ENCODE results near the gene COLQ.

COLQ gene

DNA sequence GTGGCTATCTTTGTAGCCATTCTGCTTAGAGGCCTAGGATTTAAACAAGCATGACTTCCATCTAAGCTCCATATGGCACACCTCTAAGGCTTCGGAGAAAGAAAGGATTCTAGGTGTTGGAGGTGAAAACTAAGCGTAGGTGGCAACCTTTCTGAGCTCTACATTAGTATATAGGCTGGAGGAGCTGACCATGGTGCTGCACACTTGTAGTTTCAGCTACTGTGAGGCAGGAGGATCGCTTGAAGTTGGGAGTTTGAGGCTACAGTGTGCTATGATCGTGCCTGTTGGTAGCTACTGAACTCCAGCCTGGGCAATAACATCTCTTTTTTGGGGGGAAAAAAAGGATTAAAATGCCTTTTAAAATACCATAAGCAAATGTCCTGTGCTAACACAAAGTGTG, 86.8 kb downstream of the COLQ start:
- TF ChIP-seq, protein P1, sequence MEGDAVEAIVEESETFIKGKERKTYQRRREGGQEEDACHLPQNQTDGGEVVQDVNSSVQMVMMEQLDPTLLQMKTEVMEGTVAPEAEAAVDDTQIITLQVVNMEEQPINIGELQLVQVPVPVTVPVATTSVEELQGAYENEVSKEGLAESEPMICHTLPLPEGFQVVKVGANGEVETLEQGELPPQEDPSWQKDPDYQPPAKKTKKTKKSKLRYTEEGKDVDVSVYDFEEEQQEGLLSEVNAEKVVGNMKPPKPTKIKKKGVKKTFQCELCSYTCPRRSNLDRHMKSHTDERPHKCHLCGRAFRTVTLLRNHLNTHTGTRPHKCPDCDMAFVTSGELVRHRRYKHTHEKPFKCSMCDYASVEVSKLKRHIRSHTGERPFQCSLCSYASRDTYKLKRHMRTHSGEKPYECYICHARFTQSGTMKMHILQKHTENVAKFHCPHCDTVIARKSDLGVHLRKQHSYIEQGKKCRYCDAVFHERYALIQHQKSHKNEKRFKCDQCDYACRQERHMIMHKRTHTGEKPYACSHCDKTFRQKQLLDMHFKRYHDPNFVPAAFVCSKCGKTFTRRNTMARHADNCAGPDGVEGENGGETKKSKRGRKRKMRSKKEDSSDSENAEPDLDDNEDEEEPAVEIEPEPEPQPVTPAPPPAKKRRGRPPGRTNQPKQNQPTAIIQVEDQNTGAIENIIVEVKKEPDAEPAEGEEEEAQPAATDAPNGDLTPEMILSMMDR (IDR thresholded peaks at IDR 0.05; ENCODE audit: insufficient read depth, low read depth, low read length, missing control alignments), result no peak
- no peak overlapping the region for H3K4me3 ChIP-seq (ENCODE audit: low read depth, low read length)
- DNase-seq (ENCODE audit: low read depth), result no peak

DNA sequence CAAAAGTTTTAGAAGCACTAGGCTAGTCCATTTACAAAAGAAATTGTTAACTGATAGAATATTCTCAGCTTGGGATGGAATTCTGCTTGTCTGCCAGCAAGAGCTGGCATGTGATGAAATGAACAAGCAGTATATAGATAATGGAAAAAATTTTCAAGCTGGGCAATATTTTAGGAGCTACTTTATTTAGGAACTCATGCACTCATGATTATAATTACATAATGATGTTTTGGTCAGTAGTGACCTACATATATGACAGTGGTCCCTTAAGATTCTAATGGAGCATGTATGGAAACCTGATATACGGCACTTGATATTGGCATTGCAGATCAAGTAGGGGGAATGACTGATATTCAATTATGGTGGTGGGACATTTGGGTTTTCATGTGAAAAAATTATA, 88.0 kb downstream of the COLQ start:
- no peak for DNase-seq (ENCODE audit: low read depth)
- no peak overlapping the region for H3K4me3 ChIP-seq (ENCODE audit: low read depth, low read length)
- TF ChIP-seq, protein P1 (IDR thresholded peaks at IDR 0.05; ENCODE audit: insufficient read depth, low read depth, low read length, missing control alignments), result no peak

DNA sequence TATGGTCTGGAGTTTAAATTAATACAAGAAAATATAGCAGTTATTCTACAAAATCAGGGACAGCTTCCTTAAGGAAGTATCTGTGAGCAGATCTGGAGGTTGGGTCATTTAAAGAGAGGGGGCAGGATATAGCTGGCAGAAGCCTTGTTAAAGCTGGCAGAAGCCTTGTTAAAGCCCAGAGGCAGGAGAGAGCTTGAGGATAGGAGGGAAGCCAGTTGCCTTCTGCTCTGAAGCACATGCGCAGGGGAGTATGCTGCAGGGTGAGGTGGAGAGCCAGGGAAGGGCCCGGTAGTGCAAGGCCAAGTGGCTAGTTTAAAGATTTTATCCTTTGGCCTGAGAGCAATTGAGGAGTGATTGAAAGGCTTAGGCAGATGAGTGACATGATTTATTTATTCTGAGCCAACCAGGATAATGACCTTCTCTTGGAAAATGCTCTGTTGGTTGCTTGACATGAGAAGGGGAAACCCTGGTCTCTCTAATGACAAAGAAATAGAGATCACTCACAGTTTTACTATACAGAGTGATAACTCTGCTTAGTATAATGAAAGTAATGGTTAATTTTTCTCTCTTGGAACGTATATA, 90.2 kb downstream of the COLQ start:
- H3K4me3 ChIP-seq (ENCODE audit: low read depth, low read length), result no peak overlapping the region
- TF ChIP-seq, protein P1 (IDR thresholded peaks at IDR 0.05; ENCODE audit: insufficient read depth, low read depth, low read length, missing control alignments), result no peak
- DNase-seq (ENCODE audit: low read depth), result no peak

DNA sequence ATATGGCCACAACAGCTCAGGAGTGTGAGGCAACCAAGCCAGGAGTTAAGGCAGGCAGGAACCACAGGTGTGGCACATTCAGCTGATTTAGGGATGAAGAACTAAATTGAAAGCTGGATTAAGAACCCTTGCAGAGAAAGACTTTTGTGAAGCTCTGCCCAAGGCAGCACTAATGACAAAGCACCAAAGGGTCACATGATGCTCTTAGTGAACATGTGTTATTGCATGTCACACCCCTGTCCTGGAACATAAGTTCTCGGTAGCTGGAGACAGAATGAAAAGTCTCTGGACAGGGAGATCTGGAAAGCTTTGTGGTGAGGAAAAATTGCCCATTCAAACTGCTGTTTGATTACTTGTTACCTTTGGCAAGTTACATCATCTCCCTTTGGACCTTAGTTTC, 90.9 kb downstream of the COLQ start:
- no peak overlapping the region for H3K4me3 ChIP-seq (ENCODE audit: low read depth, low read length)
- TF ChIP-seq, protein P1 (IDR thresholded peaks at IDR 0.05; ENCODE audit: insufficient read depth, low read depth, low read length, missing control alignments), result no peak
- DNase-seq (ENCODE audit: low read depth), result no peak

DNA sequence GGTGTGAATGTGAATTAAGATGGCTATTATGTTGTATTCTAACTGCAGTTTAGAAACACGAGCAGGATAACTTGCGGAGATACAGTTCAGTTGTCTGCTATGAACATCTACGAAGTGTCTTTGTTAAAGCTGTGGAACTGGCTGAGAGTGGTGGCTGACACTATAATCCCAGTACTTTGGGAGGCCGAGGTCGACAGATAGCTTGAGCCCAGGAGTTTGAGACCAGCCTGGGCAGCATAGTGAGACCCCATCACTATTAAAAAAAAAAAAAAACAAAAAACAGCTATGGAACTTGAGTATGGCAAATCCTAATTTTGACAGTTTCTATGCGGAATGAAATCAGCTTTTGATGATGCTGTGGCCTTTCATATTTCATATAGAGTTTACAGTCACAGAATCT, 92.4 kb downstream of the COLQ start:
- DNase-seq (ENCODE audit: low read depth), result no peak
- TF ChIP-seq, protein P1 (IDR thresholded peaks at IDR 0.05; ENCODE audit: insufficient read depth, low read depth, low read length, missing control alignments), result no peak
- H3K4me3 ChIP-seq (ENCODE audit: low read depth, low read length), result peak overlapping the region; percentile 95

DNA sequence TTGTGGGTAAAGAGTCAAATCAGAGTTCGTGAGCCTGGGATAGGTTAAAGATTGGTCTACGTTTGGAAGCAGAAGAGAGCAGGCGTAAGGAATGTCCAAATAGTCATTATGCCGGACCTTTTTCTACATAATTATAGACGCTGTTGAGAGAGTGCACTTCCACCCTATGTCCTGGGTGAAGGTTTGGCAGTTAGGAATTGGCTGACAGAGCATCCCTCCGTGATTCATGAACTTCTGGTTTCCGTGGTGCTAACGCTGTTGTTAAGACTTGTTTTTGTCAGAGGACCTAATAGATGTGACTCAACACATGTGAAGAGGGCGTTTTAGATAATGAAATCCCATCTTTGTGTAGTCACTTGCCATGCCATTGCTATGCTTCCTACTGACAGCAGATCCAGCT, 93.0 kb downstream of the COLQ start:
- TF ChIP-seq, protein P1 (IDR thresholded peaks at IDR 0.05; ENCODE audit: insufficient read depth, low read depth, low read length, missing control alignments), result no peak
- H3K4me3 ChIP-seq (ENCODE audit: low read depth, low read length), result peak overlapping the region; percentile 95
- peak; percentile 12 for DNase-seq (ENCODE audit: low read depth)

DNA sequence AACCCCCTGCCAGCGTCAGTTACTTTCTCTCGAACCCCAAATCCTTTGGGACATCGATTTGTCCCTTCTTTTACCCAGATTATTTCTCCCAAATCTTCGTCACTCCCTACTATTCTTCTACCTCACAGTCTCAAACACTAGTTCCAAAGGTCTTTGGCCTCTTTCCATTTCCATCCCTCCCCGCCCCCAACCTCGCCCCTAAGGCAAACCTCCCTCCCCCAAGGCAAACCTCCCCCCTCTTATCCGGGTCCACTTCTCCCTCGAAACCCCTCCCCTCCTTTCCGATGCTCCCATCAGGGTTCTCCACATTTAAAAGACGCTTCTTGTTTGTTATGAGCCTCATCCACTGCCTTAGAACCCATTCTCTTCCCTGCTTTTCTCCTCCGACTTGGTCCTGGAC, 93.5 kb downstream of the COLQ start:
- H3K4me3 ChIP-seq (ENCODE audit: low read depth, low read length), result peak overlapping the region; percentile 95
- TF ChIP-seq, protein P1 (IDR thresholded peaks at IDR 0.05; ENCODE audit: insufficient read depth, low read depth, low read length, missing control alignments), result no peak
- DNase-seq (ENCODE audit: low read depth), result no peak
